H1 (cell line): ENCODE data around the gene CCDC60. TPM values are rescaled to one million over a fixed set of nuclear protein-coding genes. Genes with fewer than 3 reads are reported as not detected.

Source experiments
- CTCF ChIA-PET: fragments of 300-600 bp; sonication (Branson Sonifier 250); formaldehyde crosslinking; loops from one replicate; lab custom pipeline; 2021; ENCODE audit not compliant: partially characterized antibody; lab: Charles Lee
- POLR2A ChIA-PET: fragments of 300-600 bp; sonication (Branson Sonifier 250); formaldehyde crosslinking; loops from one replicate; lab custom pipeline; 2021; ENCODE audit warnings: inconsistent platforms; ENCODE audit not compliant: partially characterized antibody; lab: Charles Lee
- DNase-seq, 2 experiments: peaks; one replicate each; pipeline versions ENCODE4 v3.0.0 to v3.0.0-alpha.2; 2010 to 2022; ENCODE audit warnings: low spot score in 2 of 2, low read depth in 1 of 2, mixed read lengths in 1 of 2
- FAIRE-seq: peaks from 2 replicates; lab custom pipeline; 2011; peaks lifted over from hg19 to GRCh38; lab: Jason Lieb, UNC
- H2AFZ ChIP-seq: 2 replicates; pipeline ENCODE4 v1.8.1; 2012; ENCODE audit warnings: low read length, inconsistent platforms
- H2AK5ac ChIP-seq: 2 replicates; pipeline ENCODE4 v1.6.1; 2013; ENCODE audit warnings: low read depth, low read length
- H2BK120ac ChIP-seq: replicated peaks from 2 replicates; pipeline ENCODE3; 2013; ENCODE audit warnings: low read depth, low read length, inconsistent platforms
- H2BK12ac ChIP-seq: 2 replicates; pipeline ENCODE4 v1.6.1; 2013; ENCODE audit warnings: low read depth, low read length
- H2BK15ac ChIP-seq: 2 replicates; pipeline ENCODE4 v1.6.1; 2013; ENCODE audit warnings: low read length
- H2BK20ac ChIP-seq: 2 replicates; pipeline ENCODE4 v1.6.1; 2013; ENCODE audit warnings: low read length
- H2BK5ac ChIP-seq: 2 replicates; pipeline ENCODE4 v1.6.1; 2013; ENCODE audit warnings: low read depth, low read length
- H3K14ac ChIP-seq: 2 replicates; pipeline ENCODE4 v1.6.1; 2013; ENCODE audit warnings: inconsistent platforms; ENCODE audit not compliant: insufficient read length
- H3K18ac ChIP-seq: 2 replicates; pipeline ENCODE4 v1.6.1; 2013; ENCODE audit warnings: low read length; ENCODE audit errors: extremely low read depth
- H3K23ac ChIP-seq: 2 replicates; pipeline ENCODE4 v1.6.1; 2013; ENCODE audit warnings: inconsistent platforms; ENCODE audit not compliant: insufficient read length
- H3K23me2 ChIP-seq: 2 replicates; pipeline ENCODE4 v1.6.1; 2013; ENCODE audit warnings: low read depth, low read length
- H3K27ac ChIP-seq: 2 replicates; pipeline ENCODE4 v1.6.1; 2011; ENCODE audit warnings: low read depth, low read length, inconsistent platforms
- H3K27me3 ChIP-seq, 4 experiments: replicated peaks in 1 of 4; 1 replicate in 1 of 4; 2 replicates in 3 of 4; pipeline versions ENCODE4 v1.6.1 to v1.8.1; 2011 to 2013; ENCODE audit warnings: low read length in 3 of 4, mild to moderate bottlenecking in 3 of 4, inconsistent platforms in 2 of 4, mixed read lengths in 2 of 4, moderate library complexity in 1 of 4; ENCODE audit not compliant: control insufficient read depth in 3 of 4, insufficient read depth in 3 of 4; ENCODE audit errors: extremely low read depth in 1 of 4
- H3K36me3 ChIP-seq, 4 experiments: 2 replicates each; pipeline versions ENCODE4 v1.6.1 to v1.8.1; 2011 to 2013; ENCODE audit warnings: mild to moderate bottlenecking in 4 of 4, low read length in 3 of 4, moderate library complexity in 2 of 4, control low read depth in 1 of 4, inconsistent platforms in 1 of 4; ENCODE audit not compliant: insufficient read depth in 4 of 4, control insufficient read depth in 2 of 4
- H3K4ac ChIP-seq: replicated peaks from 2 replicates; pipeline ENCODE3; 2013; ENCODE audit warnings: low read length, low read depth, mixed read lengths, inconsistent platforms; ENCODE audit not compliant: insufficient read length
- H3K4me1 ChIP-seq, 4 experiments: replicated peaks in 1 of 4; 1 replicate in 1 of 4; 2 replicates in 3 of 4; pipeline versions ENCODE4 v1.6.1 to v1.8.1; 2011 to 2013; ENCODE audit warnings: low read length in 3 of 4, inconsistent platforms in 2 of 4, mixed read lengths in 1 of 4; ENCODE audit not compliant: insufficient read depth in 4 of 4, control insufficient read depth in 3 of 4
- H3K4me2 ChIP-seq, 2 experiments: 2 replicates each; pipeline versions ENCODE4 v1.6.1 to v1.8.1; 2011 to 2013; ENCODE audit warnings: low read depth in 2 of 2, low read length in 2 of 2, control low read depth in 1 of 2, inconsistent platforms in 1 of 2, mild to moderate bottlenecking in 1 of 2; ENCODE audit not compliant: insufficient read depth in 1 of 2
- H3K4me3 ChIP-seq, 4 experiments: fragments of 200-600, 300-600 bp in 1 of 4; sonication (generic), shearing (Covaris generic), sonication (Bioruptor Twin) in 1 of 4; 2 replicates each; pipeline versions ENCODE4 v1.5.1 to v1.8.1; 2011 to 2016; ENCODE audit warnings: low read length in 4 of 4, low read depth in 3 of 4, control low read depth in 2 of 4, inconsistent platforms in 2 of 4, mild to moderate bottlenecking in 2 of 4, mixed read lengths in 1 of 4, moderate library complexity in 1 of 4; ENCODE audit not compliant: insufficient read depth in 2 of 4; ENCODE audit errors: extremely low read depth in 1 of 4
- H3K56ac ChIP-seq: replicated peaks from 2 replicates; pipeline ENCODE3; 2013; ENCODE audit warnings: low read depth, mild to moderate bottlenecking, mixed read lengths, low read length, inconsistent platforms; ENCODE audit not compliant: insufficient read length
- H3K79me1 ChIP-seq: 2 replicates; pipeline ENCODE4 v1.6.1; 2013; ENCODE audit warnings: low read depth, low read length, control low read depth
- H3K79me2 ChIP-seq, 2 experiments: 2 replicates each; pipeline versions ENCODE4 v1.6.1 to v1.8.1; 2012 to 2013; ENCODE audit warnings: low read length in 2 of 2, mild to moderate bottlenecking in 2 of 2, inconsistent platforms in 1 of 2; ENCODE audit not compliant: insufficient read depth in 2 of 2, control insufficient read depth in 1 of 2
- H3K9ac ChIP-seq, 4 experiments: replicated peaks in 1 of 4; 1 replicate in 1 of 4; 2 replicates in 3 of 4; pipeline versions ENCODE4 v1.6.1 to v1.8.1; 2011 to 2013; ENCODE audit warnings: low read depth in 3 of 4, low read length in 3 of 4, control low read depth in 2 of 4, mild to moderate bottlenecking in 2 of 4, moderate library complexity in 2 of 4, inconsistent platforms in 1 of 4; ENCODE audit errors: extremely low read depth in 1 of 4
- H3K9me3 ChIP-seq, 2 experiments: 2 replicates each; pipeline versions ENCODE4 v1.6.1 to v1.8.1; 2012 to 2013; ENCODE audit warnings: mild to moderate bottlenecking in 2 of 2, moderate library complexity in 2 of 2, control low read depth in 1 of 2, inconsistent platforms in 1 of 2, low read depth in 1 of 2, low read length in 1 of 2, mixed read lengths in 1 of 2; ENCODE audit not compliant: insufficient read depth in 2 of 2
- H4K20me1 ChIP-seq, 2 experiments: replicated peaks in 1 of 2; 2 replicates each; pipeline versions ENCODE3 to v1.8.1; 2011 to 2013; ENCODE audit warnings: inconsistent platforms in 2 of 2, low read length in 2 of 2, mild to moderate bottlenecking in 1 of 2; ENCODE audit not compliant: insufficient read depth in 2 of 2, control insufficient read depth in 1 of 2
- H4K5ac ChIP-seq: 2 replicates; pipeline ENCODE4 v1.6.1; 2013; ENCODE audit warnings: low read length, low read depth, mixed read lengths, inconsistent platforms; ENCODE audit not compliant: insufficient read length
- H4K8ac ChIP-seq: 2 replicates; pipeline ENCODE4 v1.8.0; 2013; ENCODE audit warnings: mild to moderate bottlenecking, moderate library complexity, low read length, inconsistent platforms; ENCODE audit not compliant: insufficient read depth; ENCODE audit errors: extremely low read depth
- H4K91ac ChIP-seq: replicated peaks from 2 replicates; pipeline ENCODE3; 2013; ENCODE audit warnings: low read length, mixed read lengths, inconsistent platforms; ENCODE audit not compliant: insufficient read length
- BACH1 ChIP-seq: IDR thresholded peaks from 2 replicates; pipeline ENCODE4 v1.6.1; 2012; ENCODE audit warnings: low read length, improper control_type of control experiment
- MAX ChIP-seq: IDR thresholded peaks from 2 replicates; pipeline ENCODE4 v1.6.1; 2012; ENCODE audit warnings: inconsistent platforms
- ZNF274 ChIP-seq: IDR thresholded peaks from 2 replicates; pipeline ENCODE4 v1.7.0; 2012; ENCODE audit warnings: low read length, borderline replicate concordance; ENCODE audit errors: extremely low read depth
- WGBS, 2 experiments: shearing (Covaris generic) in 1 of 2; methylation state at CpG; one replicate each; pipeline versions ENCODE4 v1.1.6 to v1.1.7; 2013 to 2015; ENCODE audit warnings: low lambda C conversion rate in 2 of 2, mixed read lengths in 2 of 2, inconsistent platforms in 1 of 2, low coverage in 1 of 2, missing lambda C conversion rate in 1 of 2; ENCODE audit not compliant: insufficient replicate concordance in 2 of 2, insufficient coverage in 1 of 2, insufficient read length in 1 of 2; ENCODE audit errors: extremely low coverage in 1 of 2, missing lambda C conversion rate in 1 of 2; 5-methylcytosine and 5-hydroxymethylcytosine counted together
- polyA plus RNA-seq, 7 experiments: library from polyadenylated mRNA; depleted of rRNA in 3 of 7; stranded (reverse) in 5 of 7; unstranded in 2 of 7; fragments of >200 nt in 5 of 7; fragments of 200-250 nt in 2 of 7; gene quantifications; 1 replicate in 5 of 7; 2 replicates in 1 of 7; 4 replicates in 1 of 7; pipeline versions ENCODE4 v1.2.1 to v1.2.3, GENCODE V29; 2011 to 2013; ENCODE audit warnings: missing spikeins in 2 of 7, mixed read lengths in 2 of 7
- total RNA-seq: library from RNA; stranded (reverse); fragmentation: NEBNext Ultra II Directional; extraction: Animal tissue kit (Norgen Biotek cat#: 25700); gene quantifications from 2 replicates; pipeline ENCODE4 v1.2.1, GENCODE V29; 2021

The CCDC60 gene
- total and polyA plus RNA-seq, 2 of the 8 experiments (the other 6 are each of a cell fraction or from before 2014, with no cell fraction given), result 0.05 TPM; not detected in 1

GRCh38 chr12:119556854-119557253 lies 222.3 kb downstream of the CCDC60 start:
- no peak overlapping the region for H4K8ac ChIP-seq
- H3K79me2 ChIP-seq, result no peaks in the 10 kb centered on the region
- no peak overlapping the region for H4K91ac ChIP-seq
- no peak overlapping the region for H3K14ac ChIP-seq
- H3K4me2 ChIP-seq, result no peak overlapping the region
- H2BK5ac ChIP-seq, result no peak overlapping the region
- H2AK5ac ChIP-seq, result no peak overlapping the region
- no peak overlapping the region for H3K18ac ChIP-seq
- no peaks in the 10 kb centered on the region for H3K9me3 ChIP-seq
- H3K4ac ChIP-seq, result no peak overlapping the region
- no peak overlapping the region for H3K4me3 ChIP-seq
- CTCF ChIA-PET, result interaction anchor here (0.6 to 2.4 kb wide), 2 partner anchors 12 to 47 kb away, joined by 3 to 10 read pairs; no protein-coding TSS in a partner anchor
- no peak overlapping the region for H2BK12ac ChIP-seq
- no peak overlapping the region for H4K5ac ChIP-seq
- no peaks in the 10 kb centered on the region for H3K36me3 ChIP-seq
- H3K27ac ChIP-seq, result no peak overlapping the region
- H2BK20ac ChIP-seq, result no peak overlapping the region
- no peak overlapping the region for H2AFZ ChIP-seq
- 68% methylated on average over 1 of the region's 1 CpG; no CpG with 5 or more reads in 1 of the 2 experiments for WGBS, 2 experiments
- H3K4me1 ChIP-seq, result no peaks in the 10 kb centered on the region
- POLR2A ChIA-PET, result no interaction called here
- H3K9ac ChIP-seq, result no peak overlapping the region
- H3K23ac ChIP-seq, result no peak overlapping the region
- no peaks in the 10 kb centered on the region for H3K79me1 ChIP-seq
- H3K23me2 ChIP-seq, result no peaks in the 10 kb centered on the region
- FAIRE-seq (no peak), DNase-seq (no peak)
- no peak overlapping the region for H2BK120ac ChIP-seq
- no peaks in the 10 kb centered on the region for H3K27me3 ChIP-seq
- no peak overlapping the region for H2BK15ac ChIP-seq
- H3K56ac ChIP-seq, result no peak overlapping the region
- no peaks in the 10 kb centered on the region for H4K20me1 ChIP-seq
- TF ChIP-seq MAX (no peak), BACH1 (no peak), ZNF274 (no peak)
